Neural cell (in vitro differentiated cells): ENCODE measurements around the gene PCDHB1. TPM values are rescaled to one million over a fixed set of nuclear protein-coding genes. Genes with fewer than 3 reads are reported as not detected.

Source experiments
- H2AFZ ChIP-seq: fragments of 200-600, 300-800 bp; sonication (generic), shearing (Covaris generic); 2 replicates; pipeline ENCODE4 v1.6.0; 2014; ENCODE audit warnings: low read depth, mild to moderate bottlenecking, antibody characterized with exemption, low read length, moderate library complexity
- H3F3A ChIP-seq: fragments of 200-600 bp; shearing (Covaris generic); 2 replicates; pipeline ENCODE4 v1.6.1; 2016; ENCODE audit warnings: mild to moderate bottlenecking, moderate library complexity, mixed read lengths, antibody characterized with exemption, low read length; ENCODE audit not compliant: insufficient read depth, poor library complexity, severe bottlenecking
- H3K27ac ChIP-seq: fragments of 200-600, 300-800 bp; sonication (generic), shearing (Covaris generic); 2 replicates; pipeline ENCODE4 v1.5.1; 2014; ENCODE audit warnings: mild to moderate bottlenecking, low read length, moderate library complexity
- H3K27me3 ChIP-seq: fragments of 300-800, 200-600 bp; sonication (generic), shearing (Covaris generic); 2 replicates; pipeline ENCODE4 v1.6.0; 2014; ENCODE audit warnings: mild to moderate bottlenecking, low read depth, low read length, moderate library complexity; ENCODE audit not compliant: insufficient read depth
- H3K36me3 ChIP-seq: fragments of 300-800, 200-600 bp; sonication (generic), shearing (Covaris generic); 2 replicates; pipeline ENCODE4 v1.5.1; 2014; ENCODE audit warnings: mild to moderate bottlenecking, antibody characterized with exemption, low read length, moderate library complexity; ENCODE audit not compliant: insufficient read depth
- H3K4me2 ChIP-seq: fragments of 300-800, 200-600 bp; sonication (generic), shearing (Covaris generic); 2 replicates; pipeline ENCODE4 v1.6.0; 2014; ENCODE audit warnings: mild to moderate bottlenecking, low read length
- H3K4me3 ChIP-seq: fragments of 300-800, 200-600 bp; sonication (generic), shearing (Covaris generic); 2 replicates; pipeline ENCODE4 v1.5.1; 2014; ENCODE audit warnings: mild to moderate bottlenecking, low read length, moderate library complexity
- H3K79me2 ChIP-seq: fragments of 200-600 bp; shearing (Covaris generic); replicated peaks from 2 replicates; pipeline ENCODE4 v1.6.0; 2014; ENCODE audit warnings: mild to moderate bottlenecking, low read length, moderate library complexity; ENCODE audit not compliant: insufficient read depth
- H3K9ac ChIP-seq: fragments of 300-800, 200-600 bp; sonication (generic), shearing (Covaris generic); 2 replicates; pipeline ENCODE4 v1.6.1; 2016; ENCODE audit warnings: mild to moderate bottlenecking, low read length, mixed read lengths
- H3K9me2 ChIP-seq: fragments of 200-600 bp; shearing (Covaris generic); 2 replicates; pipeline ENCODE4 v1.6.1; 2016; ENCODE audit warnings: mild to moderate bottlenecking, low read length, mixed read lengths; ENCODE audit not compliant: insufficient read depth
- H3K9me3 ChIP-seq: fragments of 200-600, 300-800 bp; sonication (generic), shearing (Covaris generic); 2 replicates; pipeline ENCODE4 v1.6.1; 2016; ENCODE audit warnings: mild to moderate bottlenecking, mixed run types, low read length, moderate library complexity, mixed read lengths
- H4K20me1 ChIP-seq: fragments of 200-600 bp; shearing (Covaris generic); 2 replicates; pipeline ENCODE4 v1.6.1; 2016; ENCODE audit warnings: mild to moderate bottlenecking, mixed run types; ENCODE audit not compliant: insufficient read depth
- EP300 ChIP-seq: fragments of 450-650 bp; conservative IDR thresholded peaks from 2 replicates; pipeline ENCODE4 v1.6.1; 2014; ENCODE audit warnings: antibody characterized with exemption, mild to moderate bottlenecking, moderate library complexity; ENCODE audit not compliant: poor library complexity, severe bottlenecking
- EZH2 ChIP-seq: fragments of 200-600, 300-800 bp; shearing (Covaris generic), sonication (generic); IDR thresholded peaks from 2 replicates; pipeline ENCODE4 v1.6.1; 2014; ENCODE audit warnings: antibody characterized with exemption, low read length, borderline replicate concordance, mild to moderate bottlenecking; ENCODE audit not compliant: insufficient read depth, poor library complexity, severe bottlenecking
- MXI1 ChIP-seq: fragments of 450-650 bp; conservative IDR thresholded peaks from 2 replicates; pipeline ENCODE4 v1.6.1; 2014; ENCODE audit warnings: antibody characterized with exemption, mild to moderate bottlenecking; ENCODE audit not compliant: poor library complexity, severe bottlenecking
- POLR2AphosphoS5 ChIP-seq: IDR thresholded peaks from 2 replicates; pipeline ENCODE4 v1.6.1; 2012
- RAD21 ChIP-seq: fragments of 450-650 bp; conservative IDR thresholded peaks from 2 replicates; pipeline ENCODE4 v1.6.1; 2014; ENCODE audit warnings: antibody characterized with exemption, mild to moderate bottlenecking, moderate library complexity
- SMC3 ChIP-seq: fragments of 450-650 bp; conservative IDR thresholded peaks from 2 replicates; pipeline ENCODE4 v1.6.1; 2014; ENCODE audit warnings: antibody characterized with exemption, mild to moderate bottlenecking, moderate library complexity; ENCODE audit not compliant: poor library complexity
- TAF1 ChIP-seq: IDR thresholded peaks from 2 replicates; pipeline ENCODE4 v1.6.1; 2012; ENCODE audit warnings: low read depth
- polyA plus RNA-seq: library from polyadenylated mRNA; depleted of rRNA; stranded (reverse); fragments of >200 nt; gene quantifications from 2 replicates; pipeline ENCODE4 v1.2.3, GENCODE V29; 2014
- TF ChIP-seq, protein P1 (sequence below): IDR thresholded peaks from 2 replicates; pipeline ENCODE4 v1.6.1; 2012; ENCODE audit warnings: borderline replicate concordance
- TF ChIP-seq, protein P2 (sequence below): fragments of 450-650 bp; IDR thresholded peaks from 2 replicates; pipeline ENCODE4 v1.5.1; 2014; ENCODE audit warnings: antibody characterized with exemption, mild to moderate bottlenecking, moderate library complexity; ENCODE audit not compliant: poor library complexity, severe bottlenecking

PCDHB1 gene
- polyA plus RNA-seq, 1 donor from 2014 or later: 0.10 TPM

DNA sequence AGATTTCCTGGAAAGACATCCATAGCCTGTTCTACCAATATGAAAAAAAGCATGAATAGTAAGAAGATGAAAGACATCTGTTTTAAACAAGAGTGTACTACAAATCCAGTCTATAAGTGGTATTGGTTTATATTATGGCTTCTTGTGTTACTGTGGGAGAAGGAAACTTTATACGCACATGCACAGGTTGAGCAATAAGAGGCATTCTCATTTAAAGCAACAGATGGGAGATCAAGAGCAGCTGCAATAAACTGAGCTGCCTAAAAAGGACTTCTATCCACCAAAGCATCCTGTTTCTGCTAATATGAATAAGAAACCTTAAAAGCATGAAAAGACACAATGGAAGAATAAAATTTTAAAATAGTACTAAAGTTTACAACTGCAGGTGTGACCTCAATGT is 8.6 kb upstream of the PCDHB1 start:
- no peak overlapping the region for H3K27ac ChIP-seq
- TF ChIP-seq EP300: no peak
- no peak for TF ChIP-seq POLR2AphosphoS5
- TF ChIP-seq SMC3: no peak
- TF ChIP-seq TAF1: no peak
- TF ChIP-seq, protein P1, sequence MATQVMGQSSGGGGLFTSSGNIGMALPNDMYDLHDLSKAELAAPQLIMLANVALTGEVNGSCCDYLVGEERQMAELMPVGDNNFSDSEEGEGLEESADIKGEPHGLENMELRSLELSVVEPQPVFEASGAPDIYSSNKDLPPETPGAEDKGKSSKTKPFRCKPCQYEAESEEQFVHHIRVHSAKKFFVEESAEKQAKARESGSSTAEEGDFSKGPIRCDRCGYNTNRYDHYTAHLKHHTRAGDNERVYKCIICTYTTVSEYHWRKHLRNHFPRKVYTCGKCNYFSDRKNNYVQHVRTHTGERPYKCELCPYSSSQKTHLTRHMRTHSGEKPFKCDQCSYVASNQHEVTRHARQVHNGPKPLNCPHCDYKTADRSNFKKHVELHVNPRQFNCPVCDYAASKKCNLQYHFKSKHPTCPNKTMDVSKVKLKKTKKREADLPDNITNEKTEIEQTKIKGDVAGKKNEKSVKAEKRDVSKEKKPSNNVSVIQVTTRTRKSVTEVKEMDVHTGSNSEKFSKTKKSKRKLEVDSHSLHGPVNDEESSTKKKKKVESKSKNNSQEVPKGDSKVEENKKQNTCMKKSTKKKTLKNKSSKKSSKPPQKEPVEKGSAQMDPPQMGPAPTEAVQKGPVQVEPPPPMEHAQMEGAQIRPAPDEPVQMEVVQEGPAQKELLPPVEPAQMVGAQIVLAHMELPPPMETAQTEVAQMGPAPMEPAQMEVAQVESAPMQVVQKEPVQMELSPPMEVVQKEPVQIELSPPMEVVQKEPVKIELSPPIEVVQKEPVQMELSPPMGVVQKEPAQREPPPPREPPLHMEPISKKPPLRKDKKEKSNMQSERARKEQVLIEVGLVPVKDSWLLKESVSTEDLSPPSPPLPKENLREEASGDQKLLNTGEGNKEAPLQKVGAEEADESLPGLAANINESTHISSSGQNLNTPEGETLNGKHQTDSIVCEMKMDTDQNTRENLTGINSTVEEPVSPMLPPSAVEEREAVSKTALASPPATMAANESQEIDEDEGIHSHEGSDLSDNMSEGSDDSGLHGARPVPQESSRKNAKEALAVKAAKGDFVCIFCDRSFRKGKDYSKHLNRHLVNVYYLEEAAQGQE: no peak
- TF ChIP-seq MXI1: no peak
- no peak for TF ChIP-seq EZH2
- no peak for TF ChIP-seq RAD21
- TF ChIP-seq, protein P2, sequence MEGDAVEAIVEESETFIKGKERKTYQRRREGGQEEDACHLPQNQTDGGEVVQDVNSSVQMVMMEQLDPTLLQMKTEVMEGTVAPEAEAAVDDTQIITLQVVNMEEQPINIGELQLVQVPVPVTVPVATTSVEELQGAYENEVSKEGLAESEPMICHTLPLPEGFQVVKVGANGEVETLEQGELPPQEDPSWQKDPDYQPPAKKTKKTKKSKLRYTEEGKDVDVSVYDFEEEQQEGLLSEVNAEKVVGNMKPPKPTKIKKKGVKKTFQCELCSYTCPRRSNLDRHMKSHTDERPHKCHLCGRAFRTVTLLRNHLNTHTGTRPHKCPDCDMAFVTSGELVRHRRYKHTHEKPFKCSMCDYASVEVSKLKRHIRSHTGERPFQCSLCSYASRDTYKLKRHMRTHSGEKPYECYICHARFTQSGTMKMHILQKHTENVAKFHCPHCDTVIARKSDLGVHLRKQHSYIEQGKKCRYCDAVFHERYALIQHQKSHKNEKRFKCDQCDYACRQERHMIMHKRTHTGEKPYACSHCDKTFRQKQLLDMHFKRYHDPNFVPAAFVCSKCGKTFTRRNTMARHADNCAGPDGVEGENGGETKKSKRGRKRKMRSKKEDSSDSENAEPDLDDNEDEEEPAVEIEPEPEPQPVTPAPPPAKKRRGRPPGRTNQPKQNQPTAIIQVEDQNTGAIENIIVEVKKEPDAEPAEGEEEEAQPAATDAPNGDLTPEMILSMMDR: no peak
- no peaks in the 10 kb centered on the region for H3K79me2 ChIP-seq
- no peak overlapping the region for H2AFZ ChIP-seq
- H3K9me2 ChIP-seq: no peaks in the 10 kb centered on the region
- no peak overlapping the region for H3K4me2 ChIP-seq
- H4K20me1 ChIP-seq: no peaks in the 10 kb centered on the region
- H3K36me3 ChIP-seq: no peaks in the 10 kb centered on the region
- H3K9ac ChIP-seq: no peak overlapping the region
- no peaks in the 10 kb centered on the region for H3K27me3 ChIP-seq
- H3F3A ChIP-seq: no peaks in the 10 kb centered on the region
- H3K9me3 ChIP-seq: no peaks in the 10 kb centered on the region
- H3K4me3 ChIP-seq: no peak overlapping the region

DNA sequence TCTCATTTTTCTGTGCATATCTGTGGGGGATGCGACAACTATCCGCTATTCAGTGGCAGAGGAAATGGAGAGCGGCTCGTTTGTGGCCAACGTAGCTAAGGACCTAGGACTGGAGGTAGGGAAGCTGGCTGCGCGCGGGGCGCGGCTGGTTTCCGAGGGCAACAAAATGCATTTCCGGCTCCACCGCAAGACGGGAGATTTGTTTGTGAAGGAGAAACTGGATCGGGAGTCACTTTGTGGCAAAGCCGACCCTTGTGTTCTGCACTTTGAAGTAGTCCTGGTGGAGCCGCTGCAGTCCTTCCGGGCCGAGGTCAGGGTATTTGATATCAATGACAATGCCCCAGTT is 320 bp downstream of the PCDHB1 start:
- Histone ChIP-seq H3F3A (no peaks in the 10 kb centered on the region), H3K9ac (no peak overlapping the region), H3K9me2 (no peaks in the 10 kb centered on the region), H2AFZ (no peak overlapping the region), H3K4me3 (peak overlapping the region; percentile 58), H3K9me3 (no peaks in the 10 kb centered on the region), H3K4me2 (no peak overlapping the region), H4K20me1 (no peaks in the 10 kb centered on the region), H3K36me3 (no peaks in the 10 kb centered on the region), H3K79me2 (no peaks in the 10 kb centered on the region), H3K27ac (no peak overlapping the region), H3K27me3 (no peaks in the 10 kb centered on the region)
- no peak for TF ChIP-seq SMC3
- TF ChIP-seq EP300: no peak
- no peak for TF ChIP-seq EZH2
- TF ChIP-seq POLR2AphosphoS5: no peak
- TF ChIP-seq RAD21: no peak
- TF ChIP-seq MXI1: no peak
- TF ChIP-seq, protein P2: no peak
- no peak for TF ChIP-seq TAF1
- TF ChIP-seq, protein P1: no peak
